Upper lobe of right lung (tissue), 1 donor: ENCODE data around the gene ADAMTS12. TPM values are rescaled to one million over a fixed set of nuclear protein-coding genes. Genes with fewer than 3 reads are reported as not detected.
A peak's percentile ranks its signal among the peaks of the same experiment; 100 is the strongest.

Source experiments
- ATAC-seq: fragments of 200-7000 bp; cut with Tn5 transposase; one replicate; pipeline ENCODE4 v1.9.1; 2020; ENCODE audit warnings: mild to moderate bottlenecking, moderate library complexity
- DNase-seq: peaks from one replicate; pipeline ENCODE4 v3.0.0-alpha.2; 2020
- H3K27ac ChIP-seq: fragments of 200-600 bp; one replicate; pipeline ENCODE4 v1.8.0; 2022
- H3K27me3 ChIP-seq: fragments of 200-600 bp; one replicate; pipeline ENCODE4 v1.8.0; 2022; ENCODE audit warnings: mild to moderate bottlenecking
- H3K36me3 ChIP-seq: fragments of 200-600 bp; one replicate; pipeline ENCODE4 v1.8.0; 2022
- H3K4me1 ChIP-seq: fragments of 200-600 bp; one replicate; pipeline ENCODE4 v1.8.0; 2022
- H3K4me3 ChIP-seq: fragments of 200-600 bp; one replicate; pipeline ENCODE4 v1.8.0; 2022; ENCODE audit warnings: mild to moderate bottlenecking
- H3K9me3 ChIP-seq: fragments of 200-600 bp; one replicate; pipeline ENCODE4 v1.8.0; 2022
- intact Hi-C: fragments of 100-400 bp; cut with DNase I; formaldehyde crosslinking; loops from one replicate; pipeline ENCODE4 v1.11.0; 2022
- total RNA-seq: library from RNA; stranded (reverse); fragmentation: NEBNext Ultra II Directional; extraction: Animal tissue kit (Norgen Biotek cat#: 25700); gene quantifications from one replicate; pipeline ENCODE4 v1.2.1, GENCODE V29; 2021
- TF ChIP-seq, protein P1 (sequence below): fragments of 200-600 bp; IDR thresholded peaks from one replicate; pipeline ENCODE4 v1.8.0; 2022; ENCODE audit warnings: antibody characterized with exemption
- donor health status: DM: no; HTN: yes; CAD: no; lungs with severe emphysema.

ADAMTS12 gene
- total RNA-seq, 1 donor from 2014 or later: 11.2 TPM

DNA sequence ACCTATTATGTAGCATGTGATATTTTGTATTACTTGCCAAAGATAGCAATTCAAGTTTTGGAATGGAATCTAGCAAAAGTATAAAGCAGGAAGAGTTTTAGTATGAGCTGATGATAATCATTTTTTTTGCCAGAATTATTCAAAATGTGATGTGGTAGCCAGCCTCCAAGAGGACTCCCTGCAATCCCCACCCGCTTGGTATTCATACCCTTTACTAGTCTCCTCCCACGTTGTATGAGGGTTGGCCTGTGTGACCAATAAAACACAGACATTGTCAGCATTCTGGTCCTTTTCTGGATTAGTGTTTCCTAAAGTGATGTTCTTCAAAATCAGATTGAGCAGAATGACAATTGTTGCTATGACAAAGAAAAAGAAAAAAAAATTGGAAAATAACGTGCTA lies 387.2 kb downstream of the ADAMTS12 start:
- DNase-seq: no peak
- intact Hi-C loops: no loop called here
- no peak for ATAC-seq
- Histone ChIP-seq H3K4me1 (no peaks in the 10 kb centered on the region), H3K9me3 (no peaks in the 10 kb centered on the region), H3K4me3 (no peak overlapping the region), H3K27me3 (no peaks in the 10 kb centered on the region), H3K27ac (no peak overlapping the region), H3K36me3 (no peaks in the 10 kb centered on the region)
- TF ChIP-seq, protein P1, sequence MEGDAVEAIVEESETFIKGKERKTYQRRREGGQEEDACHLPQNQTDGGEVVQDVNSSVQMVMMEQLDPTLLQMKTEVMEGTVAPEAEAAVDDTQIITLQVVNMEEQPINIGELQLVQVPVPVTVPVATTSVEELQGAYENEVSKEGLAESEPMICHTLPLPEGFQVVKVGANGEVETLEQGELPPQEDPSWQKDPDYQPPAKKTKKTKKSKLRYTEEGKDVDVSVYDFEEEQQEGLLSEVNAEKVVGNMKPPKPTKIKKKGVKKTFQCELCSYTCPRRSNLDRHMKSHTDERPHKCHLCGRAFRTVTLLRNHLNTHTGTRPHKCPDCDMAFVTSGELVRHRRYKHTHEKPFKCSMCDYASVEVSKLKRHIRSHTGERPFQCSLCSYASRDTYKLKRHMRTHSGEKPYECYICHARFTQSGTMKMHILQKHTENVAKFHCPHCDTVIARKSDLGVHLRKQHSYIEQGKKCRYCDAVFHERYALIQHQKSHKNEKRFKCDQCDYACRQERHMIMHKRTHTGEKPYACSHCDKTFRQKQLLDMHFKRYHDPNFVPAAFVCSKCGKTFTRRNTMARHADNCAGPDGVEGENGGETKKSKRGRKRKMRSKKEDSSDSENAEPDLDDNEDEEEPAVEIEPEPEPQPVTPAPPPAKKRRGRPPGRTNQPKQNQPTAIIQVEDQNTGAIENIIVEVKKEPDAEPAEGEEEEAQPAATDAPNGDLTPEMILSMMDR: no peak

DNA sequence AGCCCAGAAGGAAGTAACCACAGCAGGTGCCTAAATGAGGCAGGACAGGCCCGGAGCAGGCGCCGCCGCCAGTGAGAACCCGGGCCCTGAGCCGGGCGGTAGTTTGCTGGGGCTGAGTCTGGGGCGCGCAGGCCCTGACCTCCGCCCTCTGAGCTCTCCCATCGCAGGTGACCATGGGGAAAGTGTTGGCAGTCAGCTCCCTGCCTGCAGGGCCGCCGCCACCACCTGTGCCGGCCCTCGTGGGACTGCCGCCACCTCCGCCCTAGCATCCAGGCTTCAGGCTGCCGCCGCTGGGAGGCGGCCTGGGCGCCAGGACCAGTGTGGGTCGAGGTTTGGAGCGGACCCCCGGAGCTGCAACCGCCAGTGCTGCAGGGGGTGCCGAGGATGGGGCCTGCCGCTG lies 389.9 kb downstream of the ADAMTS12 start:
- H3K4me3 ChIP-seq: no peak overlapping the region
- no peak overlapping the region for H3K27ac ChIP-seq
- no peaks in the 10 kb centered on the region for H3K4me1 ChIP-seq
- H3K9me3 ChIP-seq: no peaks in the 10 kb centered on the region
- peak; percentile 15 for ATAC-seq
- no peaks in the 10 kb centered on the region for H3K27me3 ChIP-seq
- intact Hi-C loops: no loop called here
- H3K36me3 ChIP-seq: no peaks in the 10 kb centered on the region
- TF ChIP-seq, protein P1: no peak
- DNase-seq: no peak

GRCh38 chr5:33501260-33501659 lies 390.5 kb downstream of the ADAMTS12 start:
- TF ChIP-seq, protein P1: no peak

GRCh38 chr5:33494466-33494865 lies 397.3 kb downstream of the ADAMTS12 start:
- Histone ChIP-seq H3K27ac (no peak overlapping the region), H3K4me1 (no peaks in the 10 kb centered on the region), H3K9me3 (no peaks in the 10 kb centered on the region), H3K27me3 (no peaks in the 10 kb centered on the region), H3K36me3 (no peaks in the 10 kb centered on the region), H3K4me3 (no peak overlapping the region)
- ATAC-seq: no peak
- no peak for DNase-seq
- intact Hi-C loops: no loop called here
- TF ChIP-seq, protein P1: no peak

More at GRCh38 chr5:33501260-33501659, 390.5 kb downstream of the ADAMTS12 start:
- ATAC-seq (no peak), DNase-seq (no peak)
- no peak overlapping the region for H3K4me3 ChIP-seq
- no peaks in the 10 kb centered on the region for H3K36me3 ChIP-seq
- H3K4me1 ChIP-seq: no peaks in the 10 kb centered on the region
- H3K27me3 ChIP-seq: no peaks in the 10 kb centered on the region
- no peak overlapping the region for H3K27ac ChIP-seq
- intact Hi-C loops: no loop called here
- no peaks in the 10 kb centered on the region for H3K9me3 ChIP-seq

DNA sequence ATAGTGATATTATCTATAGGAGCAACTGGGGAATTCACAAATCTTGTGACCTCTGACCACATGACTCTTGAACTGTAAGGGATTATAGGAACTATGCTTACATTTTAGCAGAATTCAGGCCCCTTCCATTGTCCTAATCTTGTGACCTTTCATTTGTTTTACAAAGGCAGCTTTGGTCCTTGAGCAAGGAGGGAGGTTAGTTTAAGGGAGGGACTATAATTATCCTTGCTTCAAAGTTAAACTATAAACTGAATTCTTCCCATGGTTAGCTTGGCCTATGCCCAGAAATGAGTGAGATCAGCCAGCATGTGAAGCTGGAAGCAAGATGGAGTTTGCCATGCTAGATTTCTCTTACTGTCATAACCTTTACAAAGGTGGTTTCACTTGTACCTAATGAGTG lies 399.8 kb downstream of the ADAMTS12 start:
- H3K4me1 ChIP-seq: no peaks in the 10 kb centered on the region
- intact Hi-C loops: no loop called here
- H3K27me3 ChIP-seq: no peaks in the 10 kb centered on the region
- TF ChIP-seq, protein P1: no peak
- H3K4me3 ChIP-seq: no peak overlapping the region
- H3K27ac ChIP-seq: no peak overlapping the region
- DNase-seq: no peak
- H3K9me3 ChIP-seq: no peaks in the 10 kb centered on the region
- no peak for ATAC-seq
- H3K36me3 ChIP-seq: no peaks in the 10 kb centered on the region

- H3K4me3 ChIP-seq: no peak overlapping the region
- H3K36me3 ChIP-seq: no peaks in the 10 kb centered on the region
- H3K9me3 ChIP-seq: no peaks in the 10 kb centered on the region
- DNase-seq: no peak
- TF ChIP-seq, protein P1: no peak
- H3K27ac ChIP-seq: no peak overlapping the region
- ATAC-seq: no peak
- H3K27me3 ChIP-seq: no peaks in the 10 kb centered on the region
- intact Hi-C loops: no loop called here
- no peaks in the 10 kb centered on the region for H3K4me1 ChIP-seq
These were observed 401.6 kb downstream of the ADAMTS12 start for GRCh38 chr5:33490071-33490665.
